Activated CD8-positive, alpha-beta memory T cell treated with anti-CD3 and anti-CD28 coated beads, Interleukin-2, amount 50 U/mL, for 1 hour (primary cell): Measurements from ENCODE around the gene DOHH.
"Not testable (repeated sequence)": the region's sequence is repeated elsewhere in the genome, so short reads cannot be mapped to it uniquely, and the experiment has no call there.

Experiments used
- DNase-seq: peaks from one replicate; pipeline ENCODE4 v3.0.0-alpha.2; 2020; ENCODE audit errors: extremely low read depth

DOHH gene

DNA sequence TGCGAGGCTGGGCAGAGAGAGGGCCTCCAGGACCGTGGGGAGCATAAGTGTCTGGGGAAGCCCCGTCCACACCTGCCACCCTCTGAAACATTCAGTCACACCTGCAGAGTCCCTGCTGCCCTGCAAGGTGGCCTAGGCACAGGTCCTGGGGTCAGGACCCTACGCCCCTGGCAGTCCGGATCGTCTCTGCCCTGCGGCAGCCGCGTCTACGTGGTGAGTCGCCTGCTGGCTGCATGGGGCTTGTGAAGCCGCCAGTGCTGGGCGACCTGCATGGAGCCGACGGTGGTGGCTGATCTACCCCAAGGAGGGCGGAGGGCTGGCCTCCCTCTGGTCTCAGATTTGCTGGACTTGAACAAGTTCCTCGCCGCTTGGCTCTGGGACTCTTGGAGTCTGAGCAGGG lies 18.7 kb upstream of the DOHH start:
- no peak for DNase-seq

DNA sequence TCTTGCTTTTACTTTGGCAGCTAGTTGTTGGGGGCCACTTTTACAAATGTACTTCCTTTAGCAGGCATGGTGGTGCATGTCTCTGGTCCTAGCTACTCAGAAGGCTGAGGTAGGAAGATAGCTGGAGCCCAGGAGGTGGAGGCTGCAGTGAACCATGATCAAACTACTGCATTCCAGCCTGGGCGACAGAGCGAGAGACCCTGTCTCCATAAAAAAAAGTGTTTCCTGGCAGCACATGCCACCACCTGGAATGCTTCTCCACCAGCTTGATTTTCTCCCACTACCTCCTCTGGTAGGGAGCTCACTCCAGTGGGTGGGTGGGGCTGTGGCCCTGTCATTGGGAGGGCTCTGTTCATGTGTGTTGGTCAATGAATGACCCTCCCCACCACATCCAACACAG lies 18.2 kb upstream of the DOHH start:
- DNase-seq = no peak

DNA sequence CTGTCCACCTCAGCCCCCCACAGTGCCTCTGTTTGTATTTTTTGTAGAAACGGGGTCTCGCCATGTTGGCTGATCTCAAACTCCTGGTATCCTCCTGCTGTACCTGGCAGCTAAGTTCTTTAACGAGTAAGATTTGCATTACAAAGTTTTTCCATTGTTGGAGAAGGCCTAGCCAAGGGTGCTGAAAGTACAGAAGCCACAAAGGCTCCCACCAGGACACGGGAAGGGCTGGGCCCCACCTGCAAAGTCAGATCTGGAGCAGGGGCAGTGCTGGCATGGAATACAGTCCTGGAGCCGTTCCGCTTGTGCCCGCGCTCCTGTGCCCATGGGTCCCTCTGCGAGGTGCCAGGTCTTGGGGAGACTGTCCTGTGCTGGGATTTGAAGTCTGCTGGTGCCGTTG lies 17.8 kb upstream of the DOHH start:
- no peak for DNase-seq

DNA sequence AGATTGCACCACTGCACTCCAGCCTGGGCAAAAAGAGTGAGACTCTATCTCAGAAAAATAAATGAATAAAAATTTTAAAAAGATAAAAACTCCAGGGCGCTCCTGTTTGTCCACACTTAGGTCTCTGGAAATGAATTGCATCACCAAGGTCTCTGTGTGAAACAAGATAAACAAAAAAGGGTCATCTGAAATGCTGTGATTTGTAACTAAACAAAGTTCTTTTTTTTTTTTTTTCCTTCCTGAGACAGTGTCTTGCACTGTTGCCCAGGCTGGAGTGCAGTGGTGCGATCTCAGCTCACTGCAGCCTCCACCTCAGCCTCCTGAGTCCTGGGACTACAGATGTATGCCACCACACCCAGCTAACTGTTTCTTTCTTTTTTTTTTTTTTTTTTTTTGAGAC lies 17.2 kb upstream of the DOHH start:
- no peak for DNase-seq

DNA sequence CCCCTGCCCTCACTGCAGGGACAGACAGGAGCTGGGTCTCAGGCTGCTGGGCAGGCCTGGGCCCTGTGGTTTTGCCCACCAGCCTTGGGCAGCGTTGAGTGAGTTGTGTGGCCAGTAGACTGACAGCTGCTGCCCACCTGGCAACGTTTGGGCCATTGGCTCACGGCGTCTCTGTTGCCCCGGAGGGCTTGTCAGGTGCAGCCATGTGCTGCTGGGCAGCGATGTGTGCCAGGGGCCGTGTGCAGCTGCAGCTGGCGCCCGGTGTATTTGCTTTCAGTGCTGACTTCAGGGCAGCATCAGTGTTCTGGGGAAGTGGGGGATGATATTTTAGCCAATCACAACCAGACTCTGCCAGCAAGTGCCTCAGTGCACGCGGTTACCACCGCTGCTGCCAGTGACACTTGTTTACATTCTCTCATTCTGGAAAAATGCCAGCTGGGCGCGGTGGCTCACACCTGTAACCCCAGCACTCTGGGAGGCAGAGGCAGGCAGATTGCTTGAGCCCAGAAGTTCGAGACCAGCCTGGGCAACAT lies 16.3 kb upstream of the DOHH start:
- DNase-seq = no peak

DNA sequence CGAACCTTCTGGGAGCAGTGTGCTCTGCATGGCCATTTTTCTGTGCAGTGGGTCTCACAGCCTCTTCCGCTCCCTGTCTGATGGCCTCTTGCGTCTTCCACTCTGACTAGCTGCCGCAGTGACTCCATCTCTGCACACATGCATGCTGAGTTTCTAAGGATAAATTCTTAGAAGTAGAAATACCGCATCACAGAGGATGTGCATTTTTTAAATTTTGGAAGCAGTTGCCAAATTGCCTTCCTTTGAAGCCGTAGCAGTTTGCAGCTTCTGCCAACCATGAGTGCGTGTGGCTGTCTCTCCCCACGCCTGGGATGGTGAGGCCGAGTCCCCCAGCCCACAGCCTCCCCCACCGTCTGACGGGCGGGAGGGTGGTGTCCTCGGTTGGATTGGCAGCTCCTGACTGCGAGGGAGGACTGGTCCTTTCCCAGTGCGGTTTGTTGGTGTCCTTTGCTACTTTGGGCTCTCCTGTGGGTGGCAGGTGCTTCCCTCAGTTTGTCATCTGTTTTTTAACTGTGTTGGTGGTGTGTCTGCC lies 15.5 kb upstream of the DOHH start:
- DNase-seq = no peak

DNA sequence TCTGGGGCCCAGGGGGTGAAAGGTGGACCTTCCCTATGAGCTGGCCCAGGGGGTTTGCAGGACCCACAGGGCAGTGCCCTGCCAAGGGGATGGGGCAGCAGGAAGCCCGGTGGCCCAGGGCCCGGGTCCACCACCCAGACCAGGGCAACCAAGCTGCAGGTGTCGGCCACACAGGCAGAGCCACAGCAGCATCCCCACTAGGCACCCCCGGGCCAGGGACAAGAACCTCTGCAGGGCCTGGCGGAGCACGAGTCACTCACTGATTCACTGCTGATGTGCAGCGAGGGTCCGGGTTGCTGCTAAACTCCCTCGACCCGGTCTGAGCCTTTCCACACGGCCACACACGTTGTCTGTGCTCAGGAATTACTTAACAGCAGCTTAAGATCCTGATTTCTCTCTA lies 14.5 kb upstream of the DOHH start:
- no peak for DNase-seq

DNA sequence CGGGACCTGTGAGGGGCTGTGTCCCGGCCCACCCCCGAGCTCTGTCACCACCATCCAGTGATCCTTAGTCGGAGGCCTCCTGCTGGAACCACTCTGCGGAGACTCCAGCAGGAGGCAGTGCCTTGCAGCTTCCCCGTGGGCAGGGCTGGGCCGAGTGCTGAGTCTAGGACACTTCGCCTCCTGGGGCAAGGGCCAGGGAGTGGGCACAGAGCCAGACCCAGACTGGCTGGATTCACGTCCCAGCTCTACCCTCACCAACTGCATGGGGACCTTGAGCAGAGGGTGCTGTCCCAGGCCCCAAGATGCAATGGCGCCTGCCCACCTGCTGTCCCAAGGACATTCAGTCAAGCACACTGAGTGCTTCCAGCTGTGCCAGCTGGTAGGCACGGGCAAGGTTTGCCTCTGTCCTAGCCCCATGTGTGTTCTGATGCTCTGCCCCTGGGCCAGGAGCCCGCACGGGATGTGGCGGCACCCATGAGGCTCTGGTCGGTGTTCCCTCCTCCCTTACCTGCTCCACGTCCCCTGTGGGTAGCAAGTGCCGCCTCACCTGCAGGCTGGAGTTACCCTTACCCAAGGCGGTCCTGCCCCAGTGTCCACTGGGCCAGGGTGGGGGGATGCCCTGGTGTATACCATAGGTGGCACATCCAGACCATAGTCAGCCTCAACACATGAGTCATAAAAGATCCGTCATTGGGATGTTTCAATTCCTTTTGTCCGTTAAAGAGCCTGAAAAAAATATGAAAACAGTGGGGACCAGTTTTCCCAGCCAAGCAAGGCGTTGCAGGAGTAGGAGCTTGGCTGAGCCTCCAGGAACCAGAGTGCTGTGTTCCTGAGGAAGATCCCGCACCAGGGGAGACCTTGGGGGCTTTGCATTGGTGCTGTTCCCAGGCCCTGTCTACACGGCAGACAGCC lies 13.0 kb upstream of the DOHH start:
- no peak for DNase-seq

DNA sequence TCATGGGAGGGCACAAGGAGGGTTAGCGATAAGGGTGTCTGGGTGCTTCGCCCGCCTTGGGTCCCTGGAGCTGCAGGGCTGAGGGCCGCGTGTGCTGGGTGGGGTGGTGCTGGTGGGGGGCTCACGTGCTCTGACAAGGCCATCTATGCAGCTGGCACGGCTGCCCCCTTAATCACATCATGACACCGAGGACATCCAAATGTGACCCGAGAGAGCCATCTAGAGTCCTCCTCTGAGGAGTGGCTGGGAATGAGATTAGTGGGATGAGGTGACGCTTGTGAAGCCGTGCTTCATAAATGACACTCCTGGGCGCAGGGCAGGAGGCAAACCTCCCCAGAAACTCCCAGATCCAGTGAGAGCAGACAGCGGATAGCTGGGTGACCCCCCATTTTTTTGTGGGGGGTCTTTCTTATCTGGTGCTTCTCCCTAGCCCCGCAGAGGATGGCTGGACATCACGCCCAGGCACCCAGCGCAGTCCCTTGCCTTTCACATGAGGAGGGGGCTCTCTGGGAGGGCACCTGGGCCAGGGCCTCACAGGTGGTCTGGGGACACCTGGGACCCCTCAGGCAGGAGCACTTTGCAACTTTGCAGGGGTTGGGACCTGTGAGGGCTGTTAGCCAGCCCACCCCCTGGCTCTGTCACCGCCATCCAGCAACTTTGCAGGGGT lies 12.2 kb upstream of the DOHH start:
- DNase-seq = no peak

DNA sequence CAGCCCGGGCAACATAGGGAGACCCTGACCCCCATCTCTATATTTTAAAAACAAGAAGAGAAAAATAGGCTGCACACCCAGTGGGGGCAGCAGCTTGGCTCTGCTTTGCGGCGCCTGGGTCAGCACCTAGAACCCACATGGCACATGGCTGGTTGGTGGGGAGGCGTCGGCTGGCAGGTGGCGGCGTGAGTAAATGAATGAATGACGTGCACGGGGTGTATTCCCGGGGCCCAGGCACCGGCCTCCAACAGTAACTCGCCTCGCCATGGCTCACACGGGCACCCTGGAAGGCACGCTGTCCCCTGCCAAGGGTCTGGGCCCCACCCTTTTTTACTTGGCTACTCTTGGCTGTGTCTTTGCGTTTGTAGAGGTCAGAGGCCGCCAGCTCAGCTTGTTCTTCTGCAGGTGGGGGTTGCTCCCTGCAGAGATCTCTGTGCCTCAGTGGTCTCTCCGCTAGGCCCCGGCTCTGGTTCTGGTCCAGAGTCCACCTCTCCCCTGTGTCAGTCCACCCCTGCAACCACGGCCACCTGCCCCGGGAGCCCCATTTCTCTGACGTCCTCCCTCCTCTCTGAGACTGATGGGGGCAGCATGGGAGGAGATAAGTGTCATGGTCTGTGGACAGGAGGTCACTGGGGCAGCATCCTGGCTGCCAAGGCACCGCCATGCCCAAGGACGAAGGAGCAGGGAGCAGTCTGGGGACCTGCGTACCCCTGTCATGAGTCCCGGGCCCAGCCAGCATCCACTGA lies 11.2 kb upstream of the DOHH start:
- no peak for DNase-seq

DNA sequence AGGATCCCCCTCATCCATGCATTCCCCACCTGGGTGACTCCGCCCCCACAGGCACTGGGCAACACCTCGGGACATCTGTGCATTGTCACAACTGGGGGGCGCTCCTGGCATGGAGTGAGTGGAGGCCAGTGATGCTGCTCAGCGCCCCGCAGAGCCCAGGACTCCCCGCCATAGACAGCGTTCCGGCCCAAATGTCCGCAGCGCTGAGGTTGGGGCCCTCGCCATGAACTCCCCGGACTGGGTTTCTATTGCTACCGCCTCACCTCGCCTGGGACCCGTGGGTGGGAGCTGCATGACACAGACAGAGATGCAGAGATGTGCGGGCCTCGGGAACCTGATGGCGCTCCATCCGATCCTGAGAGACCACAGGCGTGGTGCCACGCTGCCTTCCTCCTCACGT lies 10.3 kb upstream of the DOHH start:
- DNase-seq = no peak

DNA sequence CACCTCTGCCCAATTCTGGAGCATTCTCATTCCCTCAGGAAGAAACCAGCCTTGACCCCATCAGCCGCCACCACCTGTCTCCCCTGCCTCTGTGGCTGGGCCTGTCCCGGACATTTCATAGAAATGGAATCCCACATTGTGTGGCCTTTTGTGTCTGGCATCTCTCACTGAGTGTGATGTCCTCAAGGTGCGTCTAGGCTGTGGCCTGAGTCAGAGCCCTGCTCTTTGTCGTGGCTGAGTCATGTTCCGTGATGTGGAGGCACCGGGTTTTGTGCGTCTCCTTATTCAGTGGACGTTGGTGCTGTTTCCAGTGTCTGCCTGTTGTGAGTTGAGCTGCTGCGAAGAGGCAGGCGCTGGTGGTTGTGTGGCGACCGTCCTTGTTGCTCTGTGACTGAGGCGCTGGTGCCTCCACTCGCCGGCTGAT lies 9.1 kb upstream of the DOHH start:
- DNase-seq = no peak

DNA sequence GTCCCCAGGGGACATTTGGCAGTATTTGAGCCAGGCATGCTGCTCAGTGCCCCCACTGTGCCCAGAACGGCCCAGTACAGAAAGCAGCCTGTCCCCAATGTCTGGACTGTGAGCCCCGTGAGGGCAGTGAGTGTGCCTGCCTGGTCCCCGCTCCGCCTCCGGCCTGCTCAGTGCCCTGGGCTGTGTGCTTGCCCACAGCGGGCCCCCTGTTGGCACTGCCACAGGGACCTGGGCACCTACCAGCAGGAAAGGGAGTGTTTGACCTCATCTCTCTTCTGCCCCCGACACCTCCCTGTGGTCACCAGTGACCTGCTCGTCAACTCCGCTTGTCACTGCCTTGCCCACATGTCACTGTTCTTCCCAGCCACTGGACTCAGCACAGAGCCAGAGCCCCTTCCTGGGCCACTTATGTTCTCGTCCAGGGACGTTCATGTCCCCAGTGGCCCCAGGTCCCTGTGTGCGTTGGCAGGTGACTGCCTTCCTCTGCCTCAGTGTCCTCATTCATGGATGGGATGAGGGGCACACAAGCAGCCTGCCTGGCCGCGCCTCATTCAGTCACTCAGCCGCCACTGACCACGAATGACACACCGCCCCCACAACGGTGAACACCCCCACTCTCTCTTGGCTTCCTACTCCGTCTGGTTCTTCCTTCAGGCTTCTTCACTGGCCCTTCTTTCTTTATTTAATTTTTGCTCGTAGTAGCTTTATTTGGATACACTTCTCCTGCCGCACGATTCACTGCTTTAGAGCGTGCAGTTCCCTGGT lies 8.5 kb upstream of the DOHH start:
- no peak for DNase-seq

DNA sequence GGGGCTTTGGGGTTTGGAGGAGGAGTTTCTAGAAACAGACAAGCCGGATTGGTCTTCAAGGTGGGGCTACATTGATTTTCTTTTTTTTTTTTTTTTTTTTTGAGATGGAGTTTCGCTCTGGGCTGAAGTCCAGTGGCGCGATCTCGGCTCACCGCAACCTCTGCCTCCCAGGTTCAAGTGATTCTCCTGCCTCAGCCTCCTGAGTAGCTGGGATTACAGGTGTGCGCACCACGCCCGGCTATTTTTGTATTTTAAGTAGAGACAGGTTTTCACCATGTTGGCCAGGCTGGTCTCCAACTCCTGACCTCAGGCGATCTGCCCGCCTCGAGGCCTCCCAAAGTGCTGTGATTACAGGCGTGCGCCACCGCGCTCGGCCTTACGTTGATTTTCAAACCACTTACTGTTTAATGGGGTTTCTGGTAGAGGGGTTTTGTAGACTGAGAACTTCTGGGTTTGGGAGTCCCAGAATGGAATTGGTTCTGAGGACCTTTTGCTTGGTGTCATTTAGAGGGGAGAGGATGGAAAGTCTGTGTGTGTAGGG lies 7.7 kb upstream of the DOHH start:
- DNase-seq = not testable (repeated sequence)

DNA sequence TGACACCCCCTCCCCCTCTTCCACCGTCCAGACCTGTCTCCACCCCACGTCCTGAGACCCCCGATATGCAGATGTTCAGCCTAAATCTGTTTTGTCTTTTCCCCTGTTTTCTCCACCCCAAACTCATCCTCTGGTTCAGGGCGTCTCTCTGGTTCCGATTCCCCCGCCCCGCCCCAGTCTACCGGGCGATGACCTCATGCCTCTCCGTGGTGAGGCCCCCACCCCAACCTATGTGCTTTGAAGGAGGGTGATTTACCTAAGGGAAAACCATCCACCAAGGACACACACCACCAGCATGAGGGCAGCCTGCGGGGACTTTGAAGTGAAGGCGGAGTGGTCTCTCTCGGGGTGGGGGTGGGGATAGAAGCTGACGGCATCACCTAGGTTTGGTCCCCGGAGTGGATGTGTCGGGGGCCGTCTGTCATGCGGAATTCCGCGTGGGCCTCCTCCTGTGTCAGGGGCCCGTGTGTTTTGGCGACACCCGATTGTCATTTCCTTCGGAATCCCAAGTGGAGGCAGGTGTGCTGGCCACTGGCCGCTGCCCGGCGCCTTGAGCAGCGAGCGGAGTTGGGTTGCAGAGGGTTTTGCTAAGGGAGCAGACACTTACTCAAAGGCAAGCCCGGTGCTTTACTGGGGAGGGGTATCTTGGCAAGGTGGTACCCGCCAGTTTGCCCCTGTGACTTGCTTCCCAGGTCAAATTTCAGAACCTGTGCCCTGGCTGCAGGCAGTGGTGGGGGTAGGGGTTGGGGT lies 7.1 kb upstream of the DOHH start:
- DNase-seq = no peak

DNA sequence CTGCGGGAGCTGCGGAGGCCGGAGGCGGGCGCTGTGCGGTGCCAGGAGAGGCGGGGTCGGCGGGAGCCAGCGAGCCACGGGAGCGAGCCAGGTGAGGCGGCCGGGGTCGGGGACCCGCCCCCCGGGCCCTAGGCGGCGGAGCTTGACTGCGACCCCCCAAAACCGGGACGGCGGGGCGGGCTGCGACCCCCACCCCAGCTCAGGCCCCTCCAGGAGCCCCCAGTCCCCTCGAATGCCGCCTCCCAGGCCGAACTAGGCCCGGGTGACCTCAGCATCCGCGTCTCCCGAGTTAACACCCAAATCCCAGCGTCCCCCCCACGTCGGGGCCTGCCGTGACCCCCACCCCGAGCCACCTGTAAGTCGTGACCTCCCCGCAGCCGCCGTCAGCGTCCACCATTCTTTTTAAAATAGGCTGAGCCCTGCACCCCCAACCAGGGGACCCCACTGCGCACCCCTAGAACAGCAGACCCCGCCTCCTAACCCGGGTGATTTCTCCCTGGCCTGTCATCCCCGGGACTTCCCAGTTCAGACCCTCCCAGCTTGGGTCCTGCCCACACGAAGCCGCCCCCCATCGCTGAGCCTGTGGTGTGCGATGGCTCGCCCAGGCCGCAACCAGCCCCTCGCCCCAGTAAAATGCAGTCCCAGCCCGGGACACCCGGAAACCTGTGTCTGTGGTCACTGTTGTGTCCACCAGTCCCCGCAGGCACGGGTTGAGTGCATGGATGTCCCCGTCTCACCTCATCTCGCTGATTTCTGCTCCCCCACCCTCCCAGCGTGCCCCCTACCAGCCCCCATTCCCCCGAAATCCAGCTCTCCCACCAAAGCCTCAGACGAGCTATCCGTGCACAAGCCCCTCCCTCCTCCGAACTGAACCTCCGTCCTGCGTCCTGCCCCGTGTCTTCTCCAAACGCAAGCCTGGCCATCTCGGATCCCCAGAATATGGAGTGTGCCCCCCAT lies 6.2 kb upstream of the DOHH start:
- DNase-seq = no peak

DNA sequence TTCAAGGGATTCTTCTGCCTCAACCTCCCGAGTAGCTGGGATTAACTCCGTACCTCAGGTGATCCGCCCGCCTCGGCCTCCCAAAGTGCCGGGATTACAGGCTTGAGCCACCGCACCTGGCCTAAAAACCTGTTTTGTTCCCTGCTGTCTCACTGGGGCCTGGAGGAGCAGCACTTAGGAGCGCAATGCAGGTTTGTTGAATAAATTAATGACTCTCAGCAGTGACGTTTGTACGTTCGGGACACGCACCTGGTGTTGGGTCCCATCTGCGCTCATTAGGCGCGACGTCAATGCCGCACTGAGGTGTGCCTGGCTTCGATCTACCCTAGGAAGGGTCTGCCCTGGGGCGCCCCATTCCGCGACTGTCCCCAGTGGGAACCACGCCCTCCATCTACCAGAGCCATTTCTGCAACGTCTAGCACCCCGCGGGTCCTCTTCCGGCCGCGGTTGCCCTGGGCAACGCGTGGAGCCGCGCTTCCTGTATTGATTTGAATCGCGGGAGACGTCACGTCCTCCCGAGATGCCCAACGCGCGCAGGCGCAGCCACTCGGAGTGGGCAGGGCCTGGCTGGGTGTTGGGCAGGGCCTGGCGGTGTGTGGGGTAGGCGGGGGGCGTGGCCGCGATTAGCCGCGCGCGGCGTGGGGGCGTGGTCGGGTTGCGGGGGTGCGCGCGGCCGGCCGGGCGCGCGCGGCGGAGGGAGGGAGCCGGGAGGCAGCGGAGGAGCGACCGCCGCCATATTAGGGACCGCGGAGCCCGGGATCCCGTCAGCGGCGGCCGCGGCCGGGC lies 5.3 kb upstream of the DOHH start, which contains the start of gene FZR1:
Gene FZR1 (plus strand): TSS at position 714 of the 786 bp plus-strand sequence. CDS start 16,679 bp downstream, outside the sequence.
- DNase-seq = peak; percentile 94

DNA sequence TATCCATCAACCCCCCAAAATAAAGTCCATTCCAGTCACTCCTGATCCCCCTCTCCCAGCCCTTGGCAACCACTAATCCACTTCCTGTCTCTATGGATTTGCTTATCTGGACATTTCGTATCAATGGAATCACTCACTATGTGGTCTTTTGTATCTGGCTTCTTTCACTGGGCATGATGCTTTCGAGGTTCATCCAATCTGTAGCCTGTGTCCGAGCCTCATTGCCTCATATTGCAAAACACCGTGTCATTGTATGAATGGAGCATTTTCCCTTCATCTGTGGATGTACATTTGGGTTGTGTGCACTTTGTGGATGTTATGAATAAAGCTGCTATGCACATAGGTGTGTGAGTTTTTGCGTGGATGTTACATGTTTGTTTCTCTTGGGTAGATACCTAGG lies 4.3 kb upstream of the DOHH start:
- no peak for DNase-seq
